HG03025 (cell line): Measurements from ENCODE around the gene NAGLU.
"Not testable (repeated sequence)": the region's sequence is repeated elsewhere in the genome, so short reads cannot be mapped to it uniquely, and the experiment has no call there.

Experiments
- ATAC-seq: cut with Tn5 transposase; IDR thresholded peaks from one replicate; pipeline ENCODE4 v1.9.1; 2021; ENCODE audit warnings: mild to moderate bottlenecking, moderate library complexity; ENCODE audit not compliant: unreplicated experiment, low FRiP score

NAGLU gene

DNA sequence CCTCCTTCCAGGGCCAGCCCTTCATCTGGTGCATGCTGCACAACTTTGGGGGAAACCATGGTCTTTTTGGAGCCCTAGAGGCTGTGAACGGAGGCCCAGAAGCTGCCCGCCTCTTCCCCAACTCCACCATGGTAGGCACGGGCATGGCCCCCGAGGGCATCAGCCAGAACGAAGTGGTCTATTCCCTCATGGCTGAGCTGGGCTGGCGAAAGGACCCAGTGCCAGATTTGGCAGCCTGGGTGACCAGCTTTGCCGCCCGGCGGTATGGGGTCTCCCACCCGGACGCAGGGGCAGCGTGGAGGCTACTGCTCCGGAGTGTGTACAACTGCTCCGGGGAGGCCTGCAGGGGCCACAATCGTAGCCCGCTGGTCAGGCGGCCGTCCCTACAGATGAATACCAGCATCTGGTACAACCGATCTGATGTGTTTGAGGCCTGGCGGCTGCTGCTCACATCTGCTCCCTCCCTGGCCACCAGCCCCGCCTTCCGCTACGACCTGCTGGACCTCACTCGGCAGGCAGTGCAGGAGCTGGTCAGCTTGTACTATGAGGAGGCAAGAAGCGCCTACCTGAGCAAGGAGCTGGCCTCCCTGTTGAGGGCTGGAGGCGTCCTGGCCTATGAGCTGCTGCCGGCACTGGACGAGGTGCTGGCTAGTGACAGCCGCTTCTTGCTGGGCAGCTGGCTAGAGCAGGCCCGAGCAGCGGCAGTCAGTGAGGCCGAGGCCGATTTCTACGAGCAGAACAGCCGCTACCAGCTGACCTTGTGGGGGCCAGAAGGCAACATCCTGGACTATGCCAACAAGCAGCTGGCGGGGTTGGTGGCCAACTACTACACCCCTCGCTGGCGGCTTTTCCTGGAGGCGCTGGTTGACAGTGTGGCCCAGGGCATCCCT is 7.4 kb downstream of the NAGLU start:
- no peak for ATAC-seq

DNA sequence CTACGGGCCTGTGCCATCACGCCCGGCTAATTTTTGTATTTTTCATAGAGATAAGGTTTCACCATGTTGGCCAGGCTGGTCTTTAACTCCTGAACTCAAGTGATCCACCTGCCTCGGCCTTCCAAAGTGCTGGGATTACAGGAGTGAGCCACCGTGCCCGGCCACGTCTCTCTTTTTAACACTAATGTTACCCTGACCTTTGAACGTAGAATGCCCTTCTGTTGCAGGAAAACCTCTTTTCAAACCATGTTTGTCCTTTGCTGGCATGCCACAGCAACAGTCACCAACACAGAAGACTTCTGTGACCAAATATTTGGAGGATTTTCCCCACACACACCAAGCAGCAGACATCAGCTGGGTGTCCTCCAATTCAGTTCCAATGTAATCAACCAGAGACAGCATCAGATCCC is 8.8 kb downstream of the NAGLU start:
- ATAC-seq = no peak

DNA sequence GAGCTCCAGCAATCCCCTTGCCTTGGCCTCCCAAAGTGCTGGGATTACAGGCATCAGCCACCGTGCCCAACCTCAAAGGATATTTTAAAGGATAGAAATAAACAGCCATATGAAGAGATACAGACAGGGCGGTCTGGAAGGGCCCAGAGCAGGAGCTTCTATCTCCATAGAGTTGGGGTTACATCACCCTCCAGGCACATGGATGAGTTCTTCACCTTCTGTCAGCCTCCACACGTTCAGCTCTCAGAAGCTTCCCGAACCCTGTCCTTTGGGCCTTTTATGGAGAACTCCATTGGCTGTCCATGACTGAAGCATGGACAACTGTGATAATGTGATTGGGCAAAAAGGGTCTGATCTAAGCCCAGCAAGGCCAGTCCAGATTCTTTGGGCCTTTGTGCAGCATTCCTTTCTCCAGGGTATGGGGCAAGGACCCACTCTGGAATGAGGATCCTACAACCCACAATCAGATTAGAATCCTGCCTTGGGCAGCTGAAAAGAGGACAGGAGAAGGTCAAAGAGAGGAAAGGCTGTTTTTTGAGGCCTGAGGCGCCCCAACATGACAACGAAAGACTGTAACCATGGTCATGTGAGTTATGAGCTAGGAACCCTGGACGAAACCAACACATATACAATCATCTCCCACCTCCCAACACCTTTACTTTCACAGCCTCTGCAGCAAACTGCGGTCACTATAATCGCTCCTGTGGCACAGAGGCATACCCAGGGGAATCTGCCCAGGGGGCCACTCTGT is 9.9 kb downstream of the NAGLU start:
- ATAC-seq = not testable (repeated sequence)

DNA sequence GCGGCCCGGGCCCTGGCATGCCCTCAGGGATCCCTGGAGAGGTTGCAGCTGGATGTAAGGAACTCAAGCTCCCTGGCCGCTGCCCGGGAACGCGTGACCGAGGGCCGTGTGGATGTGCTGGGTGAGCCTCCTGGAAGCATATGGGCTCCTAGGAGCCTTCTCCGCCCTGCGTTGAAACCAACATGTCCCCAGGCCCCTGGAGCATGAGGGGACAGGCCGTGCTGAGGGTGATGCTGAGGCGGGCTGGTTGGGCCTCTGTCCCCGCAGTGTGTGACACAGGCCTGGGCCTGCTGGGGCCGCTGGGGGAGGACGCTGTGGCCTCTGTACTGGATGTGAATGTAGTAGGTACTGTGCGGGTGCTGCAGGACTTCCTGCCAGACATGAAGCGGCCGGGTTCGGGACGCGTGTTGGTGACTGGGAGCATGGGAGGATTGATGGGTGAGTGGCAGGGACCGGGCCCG is 11.0 kb downstream of the NAGLU start:
- ATAC-seq = no peak

DNA sequence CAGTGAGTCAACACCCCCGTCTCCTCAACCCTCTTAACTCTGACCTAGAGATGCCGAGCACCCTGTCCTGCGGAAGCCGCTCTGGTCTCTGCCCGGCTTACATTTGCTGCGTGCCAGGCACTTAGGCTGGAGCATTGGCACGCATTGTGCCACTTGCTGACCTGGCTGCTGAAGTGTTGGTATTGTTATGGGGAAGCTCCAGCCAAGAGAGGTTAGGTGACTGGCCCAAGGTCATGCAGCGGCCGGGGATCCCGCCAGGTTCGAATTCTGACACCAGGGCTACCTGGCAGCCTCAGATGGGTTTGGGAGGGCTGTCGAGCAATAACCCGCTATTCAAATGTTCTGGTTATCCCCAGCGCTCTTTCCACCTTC is 11.6 kb downstream of the NAGLU start:
- ATAC-seq = no peak

DNA sequence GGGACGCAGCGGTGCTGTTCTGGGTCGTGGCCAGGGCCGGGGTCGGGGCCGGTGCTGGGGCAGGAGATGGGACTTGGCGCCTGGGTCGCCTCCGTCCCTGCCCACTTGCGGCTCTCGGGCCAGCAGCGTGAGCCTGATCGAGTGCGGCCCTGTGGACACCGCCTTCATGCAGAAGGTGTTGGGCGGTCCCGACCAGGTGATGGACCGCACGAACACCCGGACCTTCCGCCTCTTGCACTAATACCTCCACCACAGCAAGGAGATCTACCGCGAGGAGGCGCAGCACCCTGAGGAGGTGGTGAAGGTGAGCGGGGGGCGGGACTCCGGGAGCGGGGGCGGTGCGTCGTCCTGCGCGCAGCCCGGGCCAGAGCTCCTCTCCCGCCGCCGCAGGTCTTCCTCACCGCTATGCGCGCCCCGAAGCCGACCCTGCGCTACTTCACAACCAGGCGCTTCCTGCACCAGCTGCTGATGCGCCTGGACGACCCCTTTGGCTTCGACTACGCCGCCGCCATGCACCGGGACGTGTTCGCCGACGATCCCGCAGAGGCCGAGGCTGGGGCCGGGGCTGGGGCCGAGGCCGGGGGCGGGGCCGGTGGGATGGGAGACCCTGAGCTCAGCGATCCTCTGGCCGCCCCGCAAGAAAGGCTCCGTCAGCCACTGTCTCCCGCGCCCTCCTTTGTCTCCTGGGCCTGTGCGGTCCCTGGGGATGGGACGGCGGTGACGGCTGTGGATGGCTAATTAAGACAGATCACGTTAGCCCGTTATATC is 12.2 kb downstream of the NAGLU start:
- peak; percentile 57 for ATAC-seq

DNA sequence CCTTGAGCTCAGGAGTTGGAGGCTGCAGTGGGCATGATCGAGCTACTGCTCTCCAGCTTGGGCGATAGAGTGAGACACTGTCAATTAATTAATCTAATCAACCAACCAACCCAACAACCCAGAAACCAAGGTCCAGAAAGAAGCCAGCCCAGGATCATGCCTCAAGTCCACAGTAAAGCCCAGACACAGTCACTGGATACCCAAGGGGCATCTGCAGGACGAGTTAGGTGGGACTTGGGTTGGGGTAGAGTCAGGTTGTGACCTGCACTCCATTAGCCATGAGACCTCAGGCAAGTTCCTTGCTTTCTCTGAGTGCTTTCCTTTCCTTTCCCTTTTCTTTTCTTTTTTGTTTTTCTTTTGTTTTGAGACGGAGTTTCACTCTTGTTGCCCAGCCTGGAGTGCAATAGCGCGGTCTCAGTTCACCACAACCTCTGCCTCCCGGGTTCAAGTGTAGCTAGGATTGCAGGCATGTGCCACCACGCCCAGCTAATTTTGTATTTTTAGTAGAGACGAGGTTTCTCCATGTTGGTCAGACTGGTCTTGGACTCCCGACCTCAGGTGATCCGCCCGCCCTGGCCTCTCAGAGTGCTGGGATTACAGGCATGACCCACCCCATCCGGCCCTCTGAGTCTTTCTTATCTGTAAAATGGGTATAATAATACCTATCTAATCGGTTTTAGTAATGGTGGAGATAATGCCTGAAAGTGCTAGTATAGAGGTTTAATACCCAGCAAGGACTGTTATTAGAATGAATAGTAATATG is 13.1 kb downstream of the NAGLU start:
- ATAC-seq = no peak

DNA sequence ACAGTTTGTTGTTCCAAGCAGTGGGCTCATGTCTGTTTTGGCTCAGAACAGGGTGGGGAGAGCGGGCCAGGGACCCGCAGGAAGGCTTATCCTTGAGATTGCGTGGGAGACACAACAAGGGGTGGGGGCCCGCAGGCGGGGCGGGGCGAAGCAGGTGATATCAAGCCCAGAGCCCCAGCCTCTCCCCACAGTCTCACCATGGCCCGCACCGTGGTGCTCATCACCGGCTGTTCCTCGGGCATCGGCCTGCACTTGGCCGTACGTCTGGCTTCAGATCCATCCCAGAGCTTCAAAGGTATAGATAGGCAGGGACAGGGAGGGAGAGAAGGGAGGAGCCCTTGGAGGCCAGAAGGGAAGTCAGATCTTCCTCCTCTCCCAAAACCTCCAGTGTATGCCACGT is 16.7 kb downstream of the NAGLU start, which contains the start of gene HSD17B1:
HSD17B1 (plus strand) TSS at position 188 of the 400 bp plus-strand sequence; CDS start at position 199, 11 bp downstream.
- ATAC-seq = not testable (repeated sequence)

DNA sequence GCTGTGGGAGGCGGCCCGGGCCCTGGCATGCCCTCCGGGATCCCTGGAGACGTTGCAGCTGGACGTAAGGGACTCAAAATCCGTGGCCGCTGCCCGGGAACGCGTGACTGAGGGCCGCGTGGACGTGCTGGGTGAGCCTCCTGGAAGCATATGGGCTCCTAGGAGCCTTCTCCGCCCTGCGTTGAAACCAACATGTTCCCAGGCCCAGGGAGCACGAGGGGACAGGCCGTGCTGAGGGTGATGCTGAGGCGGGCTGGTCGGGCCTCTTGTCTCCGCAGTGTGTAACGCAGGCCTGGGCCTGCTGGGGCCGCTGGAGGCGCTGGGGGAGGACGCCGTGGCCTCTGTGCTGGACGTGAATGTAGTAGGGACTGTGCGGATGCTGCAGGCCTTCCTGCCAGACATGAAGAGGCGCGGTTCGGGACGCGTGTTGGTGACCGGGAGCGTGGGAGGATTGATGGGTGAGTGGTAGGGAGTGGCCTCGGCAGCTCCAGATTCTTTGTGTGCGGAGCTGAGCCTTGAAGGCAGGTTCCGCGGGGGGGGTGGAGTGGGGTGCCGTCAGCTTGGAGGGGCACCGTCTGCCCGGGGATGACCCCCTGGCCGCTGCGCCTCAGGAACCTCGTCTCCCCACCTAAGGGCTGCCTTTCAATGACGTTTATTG is 17.2 kb downstream of the NAGLU start:
- no peak for ATAC-seq

DNA sequence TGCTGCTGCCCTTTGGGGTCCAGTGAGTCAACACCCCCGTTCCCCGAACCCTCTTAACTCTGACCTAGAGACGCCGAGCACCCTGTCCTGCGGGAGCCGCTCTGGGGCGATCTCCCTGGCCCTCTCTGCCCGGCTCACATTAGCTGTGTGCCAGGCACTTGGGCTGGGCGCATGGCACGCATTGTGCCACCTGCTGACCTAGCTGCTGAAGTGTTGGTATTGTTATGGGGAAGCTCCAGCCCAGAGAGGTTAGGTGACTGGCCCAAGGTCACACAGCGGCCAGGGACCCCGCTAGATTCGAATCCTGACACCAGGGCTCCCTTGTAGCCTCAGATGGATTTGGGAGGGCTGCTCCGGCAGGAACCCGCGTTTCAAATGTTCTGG is 17.8 kb downstream of the NAGLU start:
- ATAC-seq = no peak

DNA sequence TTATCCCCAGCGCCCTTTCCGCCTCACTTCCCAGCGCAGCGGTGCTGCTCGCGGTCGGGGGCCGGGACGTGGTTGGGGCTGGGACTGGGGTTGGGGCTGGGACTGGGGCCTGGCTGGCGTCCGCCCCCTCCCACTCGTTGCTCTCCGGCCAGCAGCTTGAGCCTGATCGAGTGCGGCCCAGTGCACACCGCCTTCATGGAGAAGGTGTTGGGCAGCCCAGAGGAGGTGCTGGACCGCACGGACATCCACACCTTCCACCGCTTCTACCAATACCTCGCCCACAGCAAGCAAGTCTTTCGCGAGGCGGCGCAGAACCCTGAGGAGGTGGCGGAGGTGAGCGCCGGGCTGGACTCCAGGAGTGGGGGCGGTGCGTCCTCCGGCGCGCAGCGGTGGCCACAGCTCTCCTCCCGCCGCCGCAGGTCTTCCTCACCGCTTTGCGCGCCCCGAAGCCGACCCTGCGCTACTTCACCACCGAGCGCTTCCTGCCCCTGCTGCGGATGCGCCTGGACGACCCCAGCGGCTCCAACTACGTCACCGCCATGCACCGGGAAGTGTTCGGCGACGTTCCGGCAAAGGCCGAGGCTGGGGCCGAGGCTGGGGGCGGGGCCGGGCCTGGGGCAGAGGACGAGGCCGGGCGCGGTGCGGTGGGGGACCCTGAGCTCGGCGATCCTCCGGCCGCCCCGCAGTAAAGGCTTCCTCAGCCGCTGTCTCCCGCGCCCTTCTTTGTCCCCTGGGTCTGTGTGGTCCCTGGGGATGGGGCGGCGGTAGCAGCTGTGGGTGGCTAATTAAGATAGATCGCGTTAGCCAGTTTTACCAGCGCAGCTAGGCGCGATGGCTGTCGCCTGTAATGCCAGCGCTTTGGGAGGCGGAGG is 18.4 kb downstream of the NAGLU start:
- ATAC-seq = peak; percentile 47

DNA sequence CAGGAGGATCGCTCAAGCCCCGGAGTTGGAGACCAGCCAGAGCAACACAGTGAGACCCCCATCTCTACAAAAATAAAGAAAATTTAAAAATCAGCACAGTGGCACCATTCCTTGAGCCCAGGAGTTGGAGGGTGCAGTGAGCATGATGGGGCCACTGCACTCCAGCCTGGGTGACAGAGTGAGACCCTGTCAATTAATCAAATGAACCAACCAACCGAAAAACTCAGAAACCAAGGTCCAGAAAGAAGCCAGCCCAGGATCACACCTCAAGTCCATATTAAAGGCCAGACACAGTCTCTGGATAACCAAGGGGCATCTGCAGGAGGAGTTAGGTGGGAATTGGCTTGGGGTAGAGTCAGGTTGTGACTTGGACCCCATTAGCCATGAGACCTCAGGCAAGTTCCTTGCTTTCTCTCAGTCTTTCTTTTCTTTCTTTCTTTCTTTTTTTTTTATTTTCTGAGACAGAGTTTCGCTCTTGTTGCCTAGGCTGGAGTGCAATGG is 19.1 kb downstream of the NAGLU start:
- ATAC-seq = no peak

DNA sequence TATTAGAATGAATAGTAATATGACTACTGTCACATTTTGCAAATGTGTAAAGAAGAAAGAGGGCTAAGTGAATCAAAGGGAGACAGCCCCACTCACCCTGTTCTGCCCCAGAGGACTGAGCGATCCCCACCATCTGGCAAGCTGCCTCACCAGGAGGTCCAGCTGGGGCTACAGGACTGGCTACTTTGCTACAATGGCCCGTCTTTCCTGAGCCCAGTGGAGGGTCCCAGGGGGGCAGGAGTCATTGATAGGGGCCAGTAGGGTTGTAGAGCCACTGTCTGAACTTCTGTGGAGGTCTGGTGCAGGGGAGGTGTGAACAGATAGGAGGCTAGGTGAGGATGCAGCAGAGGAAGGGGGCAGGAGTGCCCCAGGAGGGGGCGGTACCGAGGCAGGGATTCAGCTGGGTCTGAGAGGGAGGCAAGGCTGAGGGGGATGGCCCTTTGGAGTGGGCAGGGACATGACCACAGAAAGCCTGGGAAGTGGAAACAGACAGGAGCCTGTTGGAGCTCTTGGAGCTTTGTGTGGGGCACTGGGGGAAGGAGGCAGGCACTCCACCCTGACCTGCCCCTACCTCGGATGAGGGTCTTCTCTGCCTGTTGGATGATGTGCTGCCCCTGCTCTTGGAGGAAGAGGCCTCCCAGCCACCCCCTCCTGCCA is 20.0 kb downstream of the NAGLU start:
- not testable (repeated sequence) for ATAC-seq

DNA sequence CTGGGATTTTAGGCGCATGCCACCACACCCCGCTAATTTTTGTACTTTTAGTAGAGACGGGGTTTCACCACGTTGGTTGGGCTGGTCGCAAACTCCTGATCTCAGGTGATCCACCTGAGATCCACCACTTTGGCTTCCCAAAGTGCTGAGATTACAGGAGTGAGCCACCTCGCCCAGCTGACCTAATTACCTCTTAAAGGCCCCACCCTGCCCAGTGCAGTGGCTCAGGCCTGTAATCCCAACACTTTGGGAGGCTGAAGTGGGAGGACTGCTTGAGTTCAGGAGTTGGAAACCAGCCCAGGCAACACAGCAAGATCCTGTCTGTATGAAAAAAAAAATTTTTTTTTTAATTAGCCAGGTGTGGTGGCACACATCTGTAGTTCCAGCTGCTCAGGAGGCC is 23.0 kb downstream of the NAGLU start:
- ATAC-seq = no peak

DNA sequence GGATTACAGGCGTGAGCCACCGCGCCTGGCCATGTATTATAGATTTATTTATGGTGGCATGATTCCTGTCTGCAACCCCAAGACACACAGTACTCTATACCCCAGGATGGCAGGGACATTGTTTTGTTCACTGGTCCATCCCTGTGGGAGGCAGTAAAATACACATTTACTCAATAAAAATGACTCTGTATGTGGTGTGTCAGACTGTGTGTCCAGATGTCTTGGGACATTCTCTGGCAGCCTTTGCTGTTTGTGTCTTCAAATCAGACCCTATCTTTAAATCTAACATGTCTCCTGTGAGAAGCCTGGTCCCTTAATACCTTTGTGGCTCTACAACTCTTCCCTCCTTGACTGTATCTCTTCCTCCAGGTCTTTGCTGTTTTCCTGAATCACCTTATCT is 24.2 kb downstream of the NAGLU start:
- no peak for ATAC-seq

DNA sequence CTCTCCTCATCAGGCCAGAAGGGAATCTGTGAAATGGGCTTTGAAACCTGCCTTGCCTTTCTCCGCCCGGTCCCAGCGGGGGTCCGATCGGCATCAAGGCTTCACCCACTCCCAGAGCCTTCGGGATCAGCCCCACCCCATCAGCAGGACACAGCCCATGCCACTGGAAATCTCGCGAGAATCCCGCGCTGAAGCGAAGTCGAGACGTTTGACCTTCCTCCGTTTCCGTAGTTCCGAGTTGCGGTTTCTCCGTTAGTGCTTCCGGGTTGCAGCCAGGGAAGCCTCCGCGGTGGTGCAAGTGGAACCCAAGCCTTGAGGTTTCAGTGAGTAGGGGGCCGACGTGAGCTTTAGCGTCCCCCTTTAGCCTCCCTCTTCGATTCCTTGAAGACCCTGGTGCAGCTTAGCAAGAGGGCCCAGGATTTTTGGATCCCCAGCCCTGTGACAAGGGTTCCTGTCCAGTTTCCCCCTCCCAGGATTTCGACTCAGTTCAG is 25.9 kb downstream of the NAGLU start, which contains the start of gene COASY:
COASY (plus strand) TSS at position 252 of the 491 bp plus-strand sequence. CDS start 475 bp downstream, outside the sequence.
- ATAC-seq = no peak

DNA sequence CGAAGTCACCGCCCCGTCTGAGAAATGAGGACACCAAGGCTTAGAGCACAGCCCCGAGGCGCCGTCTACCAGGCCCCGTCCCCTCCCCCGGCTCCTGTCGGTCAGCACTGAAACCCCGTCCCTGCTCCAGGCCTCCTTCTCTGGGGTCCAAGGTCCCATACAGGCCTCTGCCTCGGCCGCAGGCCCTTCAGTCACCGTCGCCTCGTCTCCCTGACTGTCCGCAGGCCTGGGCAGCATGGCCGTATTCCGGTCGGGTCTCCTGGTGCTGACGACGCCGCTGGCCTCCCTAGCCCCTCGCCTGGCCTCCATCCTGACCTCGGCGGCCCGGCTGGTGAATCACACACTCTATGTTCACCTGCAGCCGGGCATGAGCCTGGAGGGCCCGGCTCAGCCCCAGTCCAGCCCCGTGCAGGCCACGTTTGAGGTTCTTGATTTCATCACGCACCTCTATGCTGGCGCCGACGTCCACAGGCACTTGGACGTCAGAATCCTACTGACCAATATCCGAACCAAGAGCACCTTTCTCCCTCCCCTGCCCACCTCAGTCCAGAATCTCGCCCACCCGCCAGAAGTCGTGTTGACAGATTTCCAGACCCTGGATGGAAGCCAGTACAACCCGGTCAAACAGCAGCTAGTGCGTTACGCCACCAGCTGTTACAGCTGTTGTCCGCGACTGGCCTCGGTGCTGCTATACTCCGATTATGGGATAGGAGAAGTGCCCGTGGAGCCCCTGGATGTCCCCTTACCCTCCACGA is 26.5 kb downstream of the NAGLU start:
- no peak for ATAC-seq
